Neuronal stem cell (in vitro differentiated cells): ENCODE results near the gene GMPR.

Experiments used
- DNase-seq: peaks from one replicate; pipeline ENCODE4 v3.0.0-alpha.2; 2013; ENCODE audit warnings: low spot score
- H2AFZ ChIP-seq: one replicate; pipeline ENCODE4 v1.6.1; 2013; ENCODE audit warnings: mild to moderate bottlenecking, low read length, inconsistent platforms
- H2AK5ac ChIP-seq: 2 replicates; pipeline ENCODE4 v1.6.1; 2013; ENCODE audit warnings: low read depth, mild to moderate bottlenecking, inconsistent platforms, low read length, moderate library complexity, mixed read lengths
- H2BK120ac ChIP-seq: 2 replicates; pipeline ENCODE4 v1.6.1; 2013; ENCODE audit warnings: low read depth, mild to moderate bottlenecking, inconsistent platforms, low read length, moderate library complexity, mixed read lengths
- H2BK12ac ChIP-seq: one replicate; pipeline ENCODE4 v1.6.1; 2013; ENCODE audit warnings: low read length, inconsistent platforms
- H2BK15ac ChIP-seq: 2 replicates; pipeline ENCODE4 v1.6.1; 2013; ENCODE audit warnings: mild to moderate bottlenecking, low read length, inconsistent platforms, mixed read lengths
- H2BK5ac ChIP-seq: one replicate; pipeline ENCODE4 v1.6.1; 2013; ENCODE audit warnings: inconsistent platforms, mild to moderate bottlenecking, low read length, moderate library complexity
- H3K14ac ChIP-seq: one replicate; pipeline ENCODE4 v1.6.1; 2013; ENCODE audit warnings: low read length, inconsistent platforms
- H3K18ac ChIP-seq: 2 replicates; pipeline ENCODE4 v1.6.1; 2013; ENCODE audit warnings: low read length, inconsistent platforms
- H3K23ac ChIP-seq: 2 replicates; pipeline ENCODE4 v1.6.1; 2013; ENCODE audit warnings: low read depth, mild to moderate bottlenecking, mixed read lengths, low read length, inconsistent platforms; ENCODE audit not compliant: poor library complexity
- H3K27ac ChIP-seq: replicated peaks from 3 replicates; pipeline ENCODE4 v1.5.1; 2013; ENCODE audit warnings: low read length, inconsistent platforms
- H3K27me3 ChIP-seq, 3 experiments: 2 replicates each; pipeline ENCODE4 v1.6.1; 2013; ENCODE audit warnings: low read length in 3 of 3, mild to moderate bottlenecking in 2 of 3, inconsistent platforms in 1 of 3, low read depth in 1 of 3, mixed read lengths in 1 of 3, moderate library complexity in 1 of 3; ENCODE audit not compliant: control insufficient read depth in 3 of 3, insufficient read depth in 3 of 3
- H3K36me3 ChIP-seq, 2 donors: replicated peaks in 1 of 2; 2 replicates each; pipeline ENCODE4 v1.6.1; 2013; ENCODE audit warnings: low read length in 2 of 2; ENCODE audit not compliant: control insufficient read depth in 2 of 2, insufficient read depth in 2 of 2
- H3K4ac ChIP-seq: 2 replicates; pipeline ENCODE4 v1.6.1; 2013; ENCODE audit warnings: inconsistent platforms, mild to moderate bottlenecking, low read length, moderate library complexity
- H3K4me1 ChIP-seq, 2 donors: 1 replicate in 1 of 2; 2 replicates in 1 of 2; pipeline ENCODE4 v1.6.1; 2013; ENCODE audit warnings: low read length in 2 of 2, low read depth in 1 of 2; ENCODE audit not compliant: control insufficient read depth in 2 of 2, insufficient read depth in 1 of 2
- H3K4me2 ChIP-seq: one replicate; pipeline ENCODE4 v1.6.1; 2013; ENCODE audit warnings: mild to moderate bottlenecking, low read length, inconsistent platforms; ENCODE audit not compliant: insufficient read depth, poor library complexity, severe bottlenecking
- H3K4me3 ChIP-seq, 2 donors: 2 replicates each; pipeline ENCODE4 v1.5.1; 2013; ENCODE audit warnings: low read length in 2 of 2, mild to moderate bottlenecking in 2 of 2, inconsistent platforms in 1 of 2, moderate library complexity in 1 of 2
- H3K79me1 ChIP-seq: one replicate; pipeline ENCODE4 v1.6.1; 2013; ENCODE audit warnings: low read depth, mild to moderate bottlenecking, inconsistent platforms, low read length, moderate library complexity
- H3K9ac ChIP-seq: one replicate; pipeline ENCODE4 v1.6.1; 2013; ENCODE audit warnings: mild to moderate bottlenecking, low read depth, low read length, inconsistent platforms; ENCODE audit not compliant: poor library complexity
- H3K9me3 ChIP-seq, 2 donors: replicated peaks in 1 of 2; 2 replicates each; pipeline versions ENCODE3 to v1.6.1; 2013; ENCODE audit warnings: low read length in 2 of 2, mild to moderate bottlenecking in 2 of 2, inconsistent platforms in 1 of 2, low read depth in 1 of 2, mixed read lengths in 1 of 2, moderate library complexity in 1 of 2; ENCODE audit not compliant: control insufficient read depth in 2 of 2, insufficient read depth in 1 of 2
- H4K8ac ChIP-seq: one replicate; pipeline ENCODE4 v1.6.1; 2013; ENCODE audit warnings: low read depth, mild to moderate bottlenecking, inconsistent platforms, low read length, moderate library complexity
- H4K91ac ChIP-seq: one replicate; pipeline ENCODE4 v1.6.1; 2013; ENCODE audit warnings: low read length, low read depth, mild to moderate bottlenecking, inconsistent platforms; ENCODE audit not compliant: poor library complexity
- WGBS, 2 donors: extraction: QIAGEN DNeasy Blood & Tissue Kit; methylation state at CpG; one replicate each; pipeline ENCODE4 v1.1.7; 2013; ENCODE audit warnings: missing lambda C conversion rate in 2 of 2, mixed read lengths in 1 of 2; ENCODE audit not compliant: insufficient read length in 2 of 2, insufficient replicate concordance in 1 of 2; ENCODE audit errors: extremely low coverage in 2 of 2; 5-methylcytosine and 5-hydroxymethylcytosine counted together

Gene GMPR

GRCh38 chr6:16282370-16282769, 44.0 kb downstream of the GMPR start:
- Histone ChIP-seq H3K79me1 (no peaks in the 10 kb centered on the region), H3K4me3 (no peak overlapping the region), H2BK120ac (no peak overlapping the region), H3K4ac (no peak overlapping the region), H2BK15ac (no peak overlapping the region), H3K9ac (no peak overlapping the region), H3K9me3 (no peaks in the 10 kb centered on the region), H3K14ac (no peak overlapping the region), H2AK5ac (no peak overlapping the region), H4K8ac (no peak overlapping the region), H2BK5ac (no peak overlapping the region), H3K27me3 (peaks cover 0 to 5% (median 0%) of the 10 kb centered on the region in 3 experiments), H2AFZ (no peak overlapping the region), H3K27ac (no peak overlapping the region), H3K23ac (no peak overlapping the region), H4K91ac (no peak overlapping the region), H3K18ac (no peak overlapping the region), H3K36me3 (no peaks in the 10 kb centered on the region), H2BK12ac (no peak overlapping the region), H3K4me2 (no peak overlapping the region), H3K4me1 (peaks cover 8 to 16% of the 10 kb centered on the region in 2 donors)
- WGBS, 2 donors = no CpG with 5 or more reads among the region's 4 CpGs
- DNase-seq = no peak

- no peaks in the 10 kb centered on the region for H3K79me1 ChIP-seq
Measured at GRCh38 chr6:16284472-16284871, 46.1 kb downstream of the GMPR start.

GRCh38 chr6:16285467-16286150, 47.2 kb downstream of the GMPR start:
- no peaks in the 10 kb centered on the region for H3K36me3 ChIP-seq
- no peaks in the 10 kb centered on the region for H3K79me1 ChIP-seq
- no peak overlapping the region for H3K14ac ChIP-seq
- H2BK5ac ChIP-seq = no peak overlapping the region
- peak overlapping the region; percentile 7 for H3K9ac ChIP-seq
- H3K4ac ChIP-seq = no peak overlapping the region
- H2BK120ac ChIP-seq = no peak overlapping the region
- no CpG with 5 or more reads among the region's 11 CpGs for WGBS, 2 donors
- H2BK12ac ChIP-seq = no peak overlapping the region
- peak overlapping the region; percentile 40 for H2AFZ ChIP-seq
- no peak overlapping the region for H3K4me3 ChIP-seq
- peak overlapping the region; percentile 38 for H3K18ac ChIP-seq
- no peak for DNase-seq
- no peak overlapping the region for H4K8ac ChIP-seq
- H3K27me3 ChIP-seq = peaks cover 0 to 5% (median 0%) of the 10 kb centered on the region in 3 experiments
- H3K9me3 ChIP-seq = no peaks in the 10 kb centered on the region
- H3K4me1 ChIP-seq = peaks cover 0 to 4% of the 10 kb centered on the region in 2 donors
- no peak overlapping the region for H3K27ac ChIP-seq
- peak overlapping the region; percentile 25 for H2BK15ac ChIP-seq
- H4K91ac ChIP-seq = no peak overlapping the region
- H2AK5ac ChIP-seq = peak overlapping the region; percentile 48
- H3K23ac ChIP-seq = no peak overlapping the region
- H3K4me2 ChIP-seq = no peak overlapping the region

More at GRCh38 chr6:16284472-16284871, 46.1 kb downstream of the GMPR start:
- Histone ChIP-seq H3K27ac (no peak overlapping the region), H2BK120ac (no peak overlapping the region), H3K9me3 (no peaks in the 10 kb centered on the region), H3K4ac (no peak overlapping the region), H2BK15ac (peak overlapping the region; percentile 5), H2AFZ (no peak overlapping the region), H4K91ac (no peak overlapping the region), H3K4me1 (peaks cover 0 to 4% of the 10 kb centered on the region in 2 donors), H3K4me3 (peak overlapping the region in 1 of 2 donors; percentile 12), H4K8ac (peak overlapping the region; percentile 19), H2AK5ac (no peak overlapping the region), H2BK5ac (peak overlapping the region; percentile 54), H2BK12ac (no peak overlapping the region), H3K14ac (peak overlapping the region; percentile 97), H3K27me3 (peaks cover 0 to 5% (median 0%) of the 10 kb centered on the region in 3 experiments), H3K18ac (no peak overlapping the region), H3K9ac (peak overlapping the region; percentile 24), H3K4me2 (no peak overlapping the region), H3K23ac (no peak overlapping the region), H3K36me3 (no peaks in the 10 kb centered on the region)
- no peak for DNase-seq
- WGBS, 2 donors = no CpG with 5 or more reads among the region's 14 CpGs

- Histone ChIP-seq H3K9ac (no peak overlapping the region), H3K4me1 (peaks cover 0 to 4% of the 10 kb centered on the region in 2 donors), H2BK15ac (peak overlapping the region; percentile 25), H4K8ac (no peak overlapping the region), H3K27ac (no peak overlapping the region), H3K4me3 (no peak overlapping the region), H2BK120ac (no peak overlapping the region), H3K18ac (peak overlapping the region; percentile 66), H3K4me2 (no peak overlapping the region), H2AFZ (peak overlapping the region; percentile 62), H2BK12ac (no peak overlapping the region), H3K23ac (no peak overlapping the region), H4K91ac (no peak overlapping the region), H3K36me3 (no peaks in the 10 kb centered on the region), H2BK5ac (no peak overlapping the region), H3K4ac (no peak overlapping the region), H3K27me3 (peaks cover 0 to 5% (median 0%) of the 10 kb centered on the region in 3 experiments), H3K14ac (no peak overlapping the region), H2AK5ac (peak overlapping the region; percentile 48), H3K79me1 (no peaks in the 10 kb centered on the region), H3K9me3 (no peaks in the 10 kb centered on the region)
- peak; percentile 49 for DNase-seq
- WGBS, 2 donors = no CpG with 5 or more reads among the region's 15 CpGs
Measured at GRCh38 chr6:16286151-16286522, 47.8 kb downstream of the GMPR start.
